ENCODE measurements around the gene TFR2. TPM values are rescaled to one million over a fixed set of nuclear protein-coding genes. Genes with fewer than 3 reads are reported as not detected.

Gene TFR2
- total RNA-seq, 1 experiment from 2014 or later, result 5.7 TPM

DNA sequence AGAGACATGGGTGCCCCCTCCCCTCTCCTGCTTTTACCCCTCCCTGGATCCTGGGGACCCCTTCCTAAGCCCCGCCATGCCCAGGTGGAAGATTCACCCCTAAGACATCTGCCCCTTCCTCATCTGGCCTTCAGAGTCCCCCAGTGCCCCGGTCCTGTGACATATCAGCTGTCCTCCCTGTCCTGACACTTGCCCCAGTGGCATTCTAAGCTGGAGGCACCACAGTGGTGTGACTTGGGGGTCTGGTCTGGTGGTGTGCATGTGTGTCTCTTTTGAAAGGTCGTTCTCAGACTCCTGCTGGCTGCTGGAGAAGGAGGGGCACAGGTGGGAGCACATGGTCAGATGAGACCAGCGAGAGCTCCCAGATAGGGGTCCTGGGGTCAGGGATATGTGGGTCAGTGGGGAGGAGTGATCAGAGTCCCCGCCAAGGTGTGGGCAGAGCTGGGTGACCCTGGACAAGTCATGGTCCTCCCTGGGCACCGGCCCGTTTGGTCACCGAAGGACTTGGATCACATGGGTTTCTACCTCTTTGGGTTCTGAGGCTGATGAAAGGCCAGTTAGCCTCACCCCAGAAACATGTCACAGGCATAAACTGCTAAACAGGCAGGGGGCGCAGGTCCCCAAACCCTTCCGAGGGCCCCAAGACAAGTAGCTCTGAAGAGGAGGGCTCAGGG is 645 bp upstream of the TFR2 start:
- Mint-ChIP-seq H3K36me3 (no peaks in the 10 kb centered on the region), H3K27me3 (ENCODE audit: low read depth) (no peaks in the 10 kb centered on the region; the same call in 1 of the 2 replicates), H3K4me1 (peaks cover 11% of the 10 kb centered on the region), H3K4me3 (no peak overlapping the region), H3K27ac (no peak overlapping the region), H3K9me3 (no peaks in the 10 kb centered on the region)
- no peak for TF ChIP-seq NFATC4 (CRISPR knock-in tag; IDR thresholded peaks at IDR 0.05)
- TF ChIP-seq, protein P1, sequence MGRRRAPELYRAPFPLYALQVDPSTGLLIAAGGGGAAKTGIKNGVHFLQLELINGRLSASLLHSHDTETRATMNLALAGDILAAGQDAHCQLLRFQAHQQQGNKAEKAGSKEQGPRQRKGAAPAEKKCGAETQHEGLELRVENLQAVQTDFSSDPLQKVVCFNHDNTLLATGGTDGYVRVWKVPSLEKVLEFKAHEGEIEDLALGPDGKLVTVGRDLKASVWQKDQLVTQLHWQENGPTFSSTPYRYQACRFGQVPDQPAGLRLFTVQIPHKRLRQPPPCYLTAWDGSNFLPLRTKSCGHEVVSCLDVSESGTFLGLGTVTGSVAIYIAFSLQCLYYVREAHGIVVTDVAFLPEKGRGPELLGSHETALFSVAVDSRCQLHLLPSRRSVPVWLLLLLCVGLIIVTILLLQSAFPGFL (CRISPR knock-in tag; IDR thresholded peaks at IDR 0.05; ENCODE audit: borderline replicate concordance), result no peak
- TF ChIP-seq, protein P2, sequence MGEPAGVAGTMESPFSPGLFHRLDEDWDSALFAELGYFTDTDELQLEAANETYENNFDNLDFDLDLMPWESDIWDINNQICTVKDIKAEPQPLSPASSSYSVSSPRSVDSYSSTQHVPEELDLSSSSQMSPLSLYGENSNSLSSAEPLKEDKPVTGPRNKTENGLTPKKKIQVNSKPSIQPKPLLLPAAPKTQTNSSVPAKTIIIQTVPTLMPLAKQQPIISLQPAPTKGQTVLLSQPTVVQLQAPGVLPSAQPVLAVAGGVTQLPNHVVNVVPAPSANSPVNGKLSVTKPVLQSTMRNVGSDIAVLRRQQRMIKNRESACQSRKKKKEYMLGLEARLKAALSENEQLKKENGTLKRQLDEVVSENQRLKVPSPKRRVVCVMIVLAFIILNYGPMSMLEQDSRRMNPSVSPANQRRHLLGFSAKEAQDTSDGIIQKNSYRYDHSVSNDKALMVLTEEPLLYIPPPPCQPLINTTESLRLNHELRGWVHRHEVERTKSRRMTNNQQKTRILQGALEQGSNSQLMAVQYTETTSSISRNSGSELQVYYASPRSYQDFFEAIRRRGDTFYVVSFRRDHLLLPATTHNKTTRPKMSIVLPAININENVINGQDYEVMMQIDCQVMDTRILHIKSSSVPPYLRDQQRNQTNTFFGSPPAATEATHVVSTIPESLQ (CRISPR knock-in tag; IDR thresholded peaks at IDR 0.05), result no peak
- no peak for TF ChIP-seq CTCF (IDR thresholded peaks at IDR 0.05)
- TF ChIP-seq, protein P3, sequence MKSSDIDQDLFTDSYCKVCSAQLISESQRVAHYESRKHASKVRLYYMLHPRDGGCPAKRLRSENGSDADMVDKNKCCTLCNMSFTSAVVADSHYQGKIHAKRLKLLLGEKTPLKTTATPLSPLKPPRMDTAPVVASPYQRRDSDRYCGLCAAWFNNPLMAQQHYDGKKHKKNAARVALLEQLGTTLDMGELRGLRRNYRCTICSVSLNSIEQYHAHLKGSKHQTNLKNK (CRISPR knock-in tag; IDR thresholded peaks at IDR 0.05), result no peak
- TF ChIP-seq AR (CRISPR knock-in tag; IDR thresholded peaks at IDR 0.05), result no peak
- no peak for TF ChIP-seq ZNF263 (CRISPR knock-in tag; IDR thresholded peaks at IDR 0.05; ENCODE audit: low read depth)
- no peak for TF ChIP-seq ETV6 (CRISPR knock-in tag; IDR thresholded peaks at IDR 0.05)
- DNase-seq (ENCODE audit: low spot score) (no peak), ATAC-seq (peak; percentile 5; the same call in 1 of the 2 replicates)
- CTCF ChIA-PET, result interaction anchor here (0.5 to 2.0 kb wide), 19 partner anchors 9 to 211 kb away, joined by 3 to 42 read pairs (median 4); partner anchors contain the start of genes ACTL6B, FBXO24, GNB2 and MOSPD3
- POLR2A ChIA-PET, result interaction anchor here (0.6 to 0.8 kb wide), 3 partner anchors 35 to 202 kb away, joined by 3 to 4 read pairs (median 3); no protein-coding TSS in a partner anchor

DNA sequence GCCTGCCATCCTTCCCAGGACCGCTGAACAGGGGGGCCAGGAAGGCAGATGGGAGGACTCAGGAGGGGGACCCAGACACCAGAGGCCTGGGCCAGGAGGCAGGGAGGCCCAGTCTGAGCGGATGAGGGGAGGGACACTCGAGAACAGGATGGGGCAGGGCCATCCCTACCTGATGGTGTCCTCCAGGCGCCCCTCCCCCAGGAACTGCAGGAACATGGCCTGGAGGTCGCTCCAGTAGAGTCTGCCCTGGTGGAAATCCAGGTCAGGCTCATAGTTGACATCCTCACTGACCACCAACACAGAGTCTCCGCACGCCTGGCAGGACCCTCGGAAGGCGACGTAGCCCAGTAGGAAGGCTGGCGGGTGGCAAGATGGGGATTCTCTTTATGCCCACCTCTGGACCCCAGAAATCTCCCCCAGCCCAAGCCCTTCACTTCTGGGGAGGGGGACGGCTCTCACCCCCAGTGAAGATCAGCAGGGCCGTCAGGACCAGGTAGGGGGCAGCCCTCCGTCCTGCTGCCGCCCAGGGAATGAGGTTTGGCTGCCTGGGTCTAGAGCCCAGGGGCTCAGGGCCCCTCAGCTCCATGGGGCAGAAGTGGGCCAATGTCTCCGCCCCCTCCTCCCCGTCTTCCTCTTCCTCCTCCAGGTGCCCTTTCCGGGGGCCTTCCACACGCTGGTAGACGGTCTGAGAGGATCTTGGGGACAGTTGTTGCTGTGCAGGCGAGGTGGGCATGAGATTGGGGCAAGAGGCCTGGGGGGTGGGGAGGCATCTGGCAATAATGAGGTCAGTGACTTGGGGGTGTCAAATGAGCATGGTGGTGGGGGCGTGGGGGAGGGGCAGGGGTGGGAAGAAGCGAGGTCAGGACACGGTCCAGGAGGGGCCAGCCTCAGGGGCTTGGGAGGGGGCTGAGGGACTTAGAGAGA is 573 bp downstream of the TFR2 start:
- H3K9me3 Mint-ChIP-seq, result no peaks in the 10 kb centered on the region
- POLR2A ChIA-PET, result no interaction called here
- H3K4me3 Mint-ChIP-seq, result no peak overlapping the region
- DNase-seq (ENCODE audit: low spot score), result no peak
- no peak overlapping the region for H3K27ac Mint-ChIP-seq
- H3K4me1 Mint-ChIP-seq, result peaks cover 11% of the 10 kb centered on the region
- no peak for ATAC-seq
- no peaks in the 10 kb centered on the region for H3K36me3 Mint-ChIP-seq
- peaks cover 4% of the 10 kb centered on the region for H3K27me3 Mint-ChIP-seq (ENCODE audit: low read depth)
- CTCF ChIA-PET, result interaction anchor here (0.6 to 1.6 kb wide), 3 partner anchors 11 to 84 kb away, joined by 3 to 8 read pairs (median 5); partner anchors contain the start of gene EPO
- TF ChIP-seq ZNF281 (CRISPR knock-in tag; IDR thresholded peaks at IDR 0.05) (no peak), FOXK1 (CRISPR knock-in tag; IDR thresholded peaks at IDR 0.05) (no peak), TEAD1 (CRISPR knock-in tag; IDR thresholded peaks at IDR 0.05) (no peak), FOXJ3 (CRISPR knock-in tag; IDR thresholded peaks at IDR 0.05; ENCODE audit: borderline replicate concordance) (no peak), SOX15 (CRISPR knock-in tag; IDR thresholded peaks at IDR 0.05) (no peak), NFE2L1 (CRISPR knock-in tag; IDR thresholded peaks at IDR 0.05) (no peak), TCF7 (CRISPR knock-in tag; IDR thresholded peaks at IDR 0.05; ENCODE audit: low read depth) (no peak)
- TF ChIP-seq, protein P4, sequence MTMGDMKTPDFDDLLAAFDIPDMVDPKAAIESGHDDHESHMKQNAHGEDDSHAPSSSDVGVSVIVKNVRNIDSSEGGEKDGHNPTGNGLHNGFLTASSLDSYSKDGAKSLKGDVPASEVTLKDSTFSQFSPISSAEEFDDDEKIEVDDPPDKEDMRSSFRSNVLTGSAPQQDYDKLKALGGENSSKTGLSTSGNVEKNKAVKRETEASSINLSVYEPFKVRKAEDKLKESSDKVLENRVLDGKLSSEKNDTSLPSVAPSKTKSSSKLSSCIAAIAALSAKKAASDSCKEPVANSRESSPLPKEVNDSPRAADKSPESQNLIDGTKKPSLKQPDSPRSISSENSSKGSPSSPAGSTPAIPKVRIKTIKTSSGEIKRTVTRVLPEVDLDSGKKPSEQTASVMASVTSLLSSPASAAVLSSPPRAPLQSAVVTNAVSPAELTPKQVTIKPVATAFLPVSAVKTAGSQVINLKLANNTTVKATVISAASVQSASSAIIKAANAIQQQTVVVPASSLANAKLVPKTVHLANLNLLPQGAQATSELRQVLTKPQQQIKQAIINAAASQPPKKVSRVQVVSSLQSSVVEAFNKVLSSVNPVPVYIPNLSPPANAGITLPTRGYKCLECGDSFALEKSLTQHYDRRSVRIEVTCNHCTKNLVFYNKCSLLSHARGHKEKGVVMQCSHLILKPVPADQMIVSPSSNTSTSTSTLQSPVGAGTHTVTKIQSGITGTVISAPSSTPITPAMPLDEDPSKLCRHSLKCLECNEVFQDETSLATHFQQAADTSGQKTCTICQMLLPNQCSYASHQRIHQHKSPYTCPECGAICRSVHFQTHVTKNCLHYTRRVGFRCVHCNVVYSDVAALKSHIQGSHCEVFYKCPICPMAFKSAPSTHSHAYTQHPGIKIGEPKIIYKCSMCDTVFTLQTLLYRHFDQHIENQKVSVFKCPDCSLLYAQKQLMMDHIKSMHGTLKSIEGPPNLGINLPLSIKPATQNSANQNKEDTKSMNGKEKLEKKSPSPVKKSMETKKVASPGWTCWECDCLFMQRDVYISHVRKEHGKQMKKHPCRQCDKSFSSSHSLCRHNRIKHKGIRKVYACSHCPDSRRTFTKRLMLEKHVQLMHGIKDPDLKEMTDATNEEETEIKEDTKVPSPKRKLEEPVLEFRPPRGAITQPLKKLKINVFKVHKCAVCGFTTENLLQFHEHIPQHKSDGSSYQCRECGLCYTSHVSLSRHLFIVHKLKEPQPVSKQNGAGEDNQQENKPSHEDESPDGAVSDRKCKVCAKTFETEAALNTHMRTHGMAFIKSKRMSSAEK (CRISPR knock-in tag; IDR thresholded peaks at IDR 0.05; ENCODE audit: borderline replicate concordance), result no peak
